NCI-H524 treated with DMSO at 0.1 percent for 48 hours (cell line): ENCODE measurements around the gene TATDN2.
"Not testable (repeated sequence)": the region's sequence is repeated elsewhere in the genome, so short reads cannot be mapped to it uniquely, and the experiment has no call there.

ENCODE experiments used
- DNase-seq: peaks from one replicate; lab custom pipeline; 2025; lab: John Stamatoyannopoulos, UW

TATDN2 gene

DNA sequence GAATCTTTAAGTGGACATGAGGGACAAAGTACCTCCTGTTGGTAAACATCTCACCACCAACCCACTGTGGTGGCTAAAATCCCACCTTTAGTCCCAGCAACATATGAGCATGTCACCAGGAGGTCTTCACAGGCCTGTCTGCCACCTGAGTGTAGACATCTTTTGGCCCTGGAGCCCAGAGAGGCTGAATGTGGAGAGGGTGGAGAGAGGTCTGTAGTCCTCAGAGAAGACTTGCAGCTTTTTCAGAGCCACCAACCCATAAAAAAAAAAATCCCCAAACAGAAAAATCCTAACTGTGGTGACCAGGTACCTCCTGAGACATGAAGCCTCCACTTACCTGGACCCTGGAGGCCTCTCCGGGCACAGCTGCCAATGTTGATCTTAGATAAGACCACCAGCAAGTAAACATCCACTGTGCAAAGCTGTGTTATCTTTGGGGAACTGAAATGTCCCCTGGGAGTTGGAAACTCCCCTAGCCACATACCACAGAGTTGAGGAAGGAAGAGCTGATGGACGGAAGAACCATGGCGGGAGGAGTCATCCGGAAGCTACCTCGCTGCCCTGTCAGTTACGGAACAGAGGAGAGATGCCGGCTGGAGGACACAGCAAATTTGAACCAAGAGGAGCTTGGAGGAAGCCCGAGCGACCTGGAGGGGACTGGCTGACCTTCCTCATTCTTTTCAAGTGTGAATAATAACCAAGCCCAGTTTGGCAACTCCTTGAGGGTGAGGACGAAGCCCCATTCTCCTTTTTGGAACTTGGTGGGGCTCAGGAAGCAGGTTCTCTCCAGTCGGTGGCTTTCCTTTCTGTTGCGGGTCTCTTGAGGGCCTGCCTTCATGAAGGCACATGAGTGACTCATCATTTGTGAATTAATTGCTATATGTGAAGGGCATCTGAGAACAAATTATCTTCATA, 44.5 kb downstream of the TATDN2 start, which contains the start of gene GHRL:
Gene GHRL (minus strand): TSS at position 443 of the 915 bp plus-strand sequence. CDS start 2,767 bp downstream, outside the sequence.
- no peak for DNase-seq

DNA sequence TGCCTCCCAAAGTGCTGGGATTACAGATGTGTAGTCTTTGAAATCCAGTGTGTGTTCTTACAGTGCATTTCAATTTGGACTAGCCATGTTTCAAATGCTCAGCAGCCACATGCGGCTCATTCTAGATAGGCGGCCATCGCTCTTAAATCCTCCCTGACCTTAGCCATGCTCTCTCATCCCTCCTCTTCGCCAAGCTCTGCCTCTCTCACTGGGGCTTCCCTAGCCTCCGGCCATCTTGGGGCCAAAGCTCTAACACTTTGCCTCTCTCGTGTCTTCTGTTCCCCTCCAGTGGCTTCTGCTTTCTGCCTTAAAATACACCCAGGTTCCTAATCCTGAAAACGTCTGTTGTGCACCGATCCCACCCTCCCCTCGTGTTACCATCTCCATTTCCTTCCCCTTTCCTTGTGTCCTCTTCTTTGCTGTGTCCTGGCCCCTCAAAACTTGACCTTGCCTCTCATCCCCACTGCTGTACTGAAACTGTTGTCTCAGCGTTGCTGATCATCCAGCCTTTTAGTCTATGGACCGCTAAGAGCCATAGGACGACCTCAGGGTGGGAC, 45.8 kb downstream of the TATDN2 start:
- DNase-seq = no peak

DNA sequence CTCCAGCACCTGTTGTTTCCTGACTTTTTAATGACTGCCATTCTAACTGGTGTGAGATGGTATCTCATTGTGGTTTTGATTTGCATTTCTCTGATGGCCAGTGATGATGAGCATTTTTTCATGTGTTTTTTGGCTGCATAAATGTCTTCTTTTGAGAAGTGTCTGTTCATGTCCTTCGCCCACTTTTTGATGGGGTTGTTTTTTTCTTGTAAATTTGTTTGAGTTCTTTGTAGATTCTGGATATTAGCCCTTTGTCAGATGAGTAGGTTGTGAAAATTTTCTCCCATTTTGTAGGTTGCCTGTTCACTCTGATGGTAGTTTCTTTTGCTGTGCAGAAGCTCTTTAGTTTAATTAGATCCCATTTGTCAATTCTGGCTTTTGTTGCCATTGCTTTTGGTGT, 49.8 kb downstream of the TATDN2 start:
- DNase-seq = not testable (repeated sequence)

DNA sequence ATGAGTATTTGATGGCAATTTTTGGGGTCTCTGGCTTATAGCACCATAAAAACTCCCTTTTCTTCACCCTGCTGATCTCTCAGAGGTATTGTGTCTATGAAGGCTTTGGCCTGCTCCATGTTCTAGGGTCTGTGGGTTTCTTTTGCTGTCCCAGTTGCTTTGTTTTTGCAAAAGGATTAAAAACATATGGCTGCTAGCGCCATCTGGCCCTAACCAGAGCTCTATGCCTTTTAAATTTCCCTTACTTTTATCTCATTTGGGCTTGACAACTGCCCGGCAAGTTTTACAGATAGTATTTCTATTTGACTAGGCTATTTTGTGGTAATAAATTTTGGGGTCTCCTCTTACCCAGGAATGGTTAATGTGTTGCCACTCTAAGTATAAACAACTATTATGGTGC, 50.9 kb downstream of the TATDN2 start:
- peak; percentile 23 for DNase-seq

DNA sequence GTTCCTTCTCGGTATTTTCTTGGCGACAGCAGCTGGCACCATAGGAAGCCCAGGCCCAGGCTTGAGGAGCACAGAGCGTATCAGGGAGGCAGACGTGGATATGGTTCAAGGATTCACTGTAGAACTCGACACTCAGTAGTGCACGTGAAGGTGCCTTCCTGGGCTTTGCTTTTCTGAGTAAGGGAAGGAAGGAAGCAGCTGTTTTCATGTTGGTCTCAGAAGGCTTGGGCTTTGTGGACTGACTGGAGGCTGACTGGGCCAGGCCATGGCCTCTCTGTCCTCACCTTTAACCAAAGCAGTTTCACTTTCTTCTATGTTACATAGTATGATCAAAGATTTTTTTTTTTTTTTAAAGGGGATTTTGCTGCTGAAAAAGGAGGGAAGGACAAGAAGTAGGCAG, 51.4 kb downstream of the TATDN2 start:
- DNase-seq = no peak

DNA sequence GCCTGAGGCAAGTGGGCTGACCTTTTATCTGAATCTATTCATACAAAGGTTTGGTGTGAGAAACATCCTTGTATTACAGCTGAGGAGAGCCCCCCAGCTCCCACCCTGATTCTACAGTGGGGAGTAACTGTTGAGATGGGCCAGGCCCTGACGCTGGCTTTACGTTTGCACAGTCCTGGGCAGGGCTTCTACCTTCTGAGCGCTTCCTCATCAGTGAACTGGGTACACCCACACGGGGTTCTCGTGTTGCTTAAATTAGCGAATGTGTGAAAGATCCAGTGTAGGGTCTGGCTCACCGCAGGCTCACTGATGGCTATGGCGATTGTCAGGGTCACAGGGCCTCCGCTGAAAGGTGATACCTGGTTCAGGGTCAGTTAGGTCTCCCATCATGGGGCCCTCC, 51.8 kb downstream of the TATDN2 start:
- no peak for DNase-seq

DNA sequence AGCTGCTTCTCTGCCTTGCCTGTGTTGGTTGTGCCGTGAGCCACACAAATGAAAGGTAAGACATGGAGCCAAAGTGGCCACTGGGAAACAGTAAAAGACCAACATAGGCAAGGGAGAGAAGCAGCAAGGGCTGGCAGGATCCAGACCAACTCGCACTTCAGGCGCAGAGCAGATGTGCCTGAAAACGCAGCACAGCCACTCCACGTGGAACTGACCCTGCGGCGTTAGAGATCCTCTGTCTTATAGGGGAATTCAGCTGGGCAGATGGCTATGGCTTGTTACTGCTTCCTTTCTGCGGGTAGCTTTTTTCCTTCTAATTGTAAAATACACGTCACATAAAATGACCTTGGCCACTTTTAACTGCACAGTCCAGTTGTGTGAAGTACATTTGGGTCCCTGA, 54.8 kb downstream of the TATDN2 start:
- no peak for DNase-seq

DNA sequence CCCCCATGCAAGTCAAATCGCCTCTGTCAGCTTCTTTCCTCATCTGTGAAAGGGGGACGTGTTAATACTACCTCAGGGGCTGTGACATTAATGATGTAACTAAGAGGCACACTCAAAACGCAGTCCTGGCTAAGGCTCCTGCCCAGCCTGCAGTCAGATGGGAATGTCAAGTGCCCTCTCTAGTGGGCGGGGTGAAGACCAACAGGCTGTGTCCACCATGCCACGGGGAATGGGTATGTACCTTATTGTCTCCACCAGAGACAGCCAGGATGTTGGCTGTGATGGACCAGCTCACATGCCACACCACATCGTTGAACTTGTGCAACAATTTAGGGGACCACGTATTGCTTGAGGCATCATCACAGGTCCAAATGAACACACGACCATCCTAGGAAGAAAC, 55.5 kb downstream of the TATDN2 start:
- DNase-seq = no peak

DNA sequence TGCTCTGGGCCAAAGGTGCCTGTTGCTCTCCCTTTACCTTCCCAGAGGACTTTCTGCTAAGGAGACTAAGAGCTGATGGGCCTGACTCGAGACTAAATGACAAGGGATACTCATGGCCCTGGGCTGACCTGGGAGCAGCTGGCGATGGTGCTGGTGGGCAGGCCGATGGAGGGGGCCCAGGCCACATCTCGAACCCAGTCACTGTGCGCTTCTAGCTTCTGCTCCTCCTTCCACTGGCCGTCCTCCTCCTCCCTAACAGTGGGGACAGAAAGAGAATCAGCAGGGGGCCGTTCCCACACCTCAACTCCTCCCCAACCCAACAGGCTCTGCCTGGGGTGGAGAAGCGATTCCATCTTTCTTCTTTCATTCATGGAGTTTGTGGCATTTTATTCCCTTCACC, 56.6 kb downstream of the TATDN2 start:
- no peak for DNase-seq

DNA sequence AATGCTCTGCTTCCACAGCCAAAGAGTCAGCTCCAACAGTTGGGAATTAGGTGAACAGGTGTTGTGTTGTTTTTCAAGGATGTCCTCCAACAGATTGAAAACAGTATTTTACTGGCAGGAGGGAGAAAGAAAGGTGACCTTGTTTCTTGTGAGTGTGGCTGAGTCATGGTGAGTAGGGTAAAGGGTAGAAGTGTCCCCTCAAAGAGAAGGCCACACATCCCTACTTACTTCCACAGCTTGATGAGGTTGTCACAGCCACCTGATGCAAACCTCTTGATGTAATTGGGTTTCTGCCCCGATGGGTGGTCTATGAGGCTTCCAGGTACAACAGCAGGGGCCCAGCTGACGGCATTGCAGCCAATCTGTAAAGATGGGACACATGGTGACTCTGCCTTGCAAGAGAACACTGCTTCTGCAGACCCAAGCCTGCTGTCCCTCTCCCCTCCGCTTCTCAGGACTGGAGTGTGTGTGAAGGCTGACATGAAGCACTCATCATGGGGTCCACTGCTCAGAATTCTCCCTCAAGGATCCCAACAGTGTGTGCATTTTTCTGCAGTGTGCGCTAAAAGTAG, 57.2 kb downstream of the TATDN2 start:
- peak; percentile 21 for DNase-seq

DNA sequence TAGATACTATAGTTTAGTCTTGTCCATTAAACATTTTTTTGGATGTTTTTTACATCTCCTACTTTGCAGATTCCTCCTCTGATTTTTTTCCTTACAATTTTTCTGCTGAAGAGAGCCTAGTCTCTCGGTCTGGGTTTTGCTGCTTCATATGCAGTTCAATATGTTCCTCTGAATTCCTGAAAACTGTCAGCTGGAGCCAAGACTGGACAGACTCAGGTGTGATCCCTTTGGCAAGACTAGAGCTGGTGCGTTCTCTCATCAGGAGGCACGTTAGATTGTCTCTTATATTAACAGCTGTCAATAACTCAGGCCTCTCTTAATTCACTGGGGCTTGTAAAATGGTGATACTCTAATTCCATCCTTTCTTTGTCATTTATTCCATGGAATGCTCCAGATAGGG, 57.9 kb downstream of the TATDN2 start:
- DNase-seq = no peak

DNA sequence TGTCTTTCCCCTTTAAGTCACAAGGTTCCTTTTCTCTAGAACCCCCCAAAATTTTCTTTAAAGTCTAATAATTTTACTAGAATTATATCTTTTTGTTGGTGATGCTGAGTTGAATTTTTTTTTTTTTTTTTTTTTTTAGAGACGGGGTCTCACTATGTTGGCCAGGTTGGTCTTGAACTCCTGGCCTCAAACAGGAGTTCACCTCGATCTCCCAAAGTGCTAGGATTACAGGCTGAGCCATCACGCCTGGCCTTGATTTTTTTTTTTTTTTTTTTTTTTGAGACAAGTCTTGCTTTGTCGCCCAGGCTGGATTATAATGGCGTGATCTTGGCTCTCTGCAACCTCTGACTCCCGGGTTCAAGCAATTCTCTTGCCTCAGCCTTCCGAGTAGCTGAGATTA, 60.4 kb downstream of the TATDN2 start:
- no peak for DNase-seq

DNA sequence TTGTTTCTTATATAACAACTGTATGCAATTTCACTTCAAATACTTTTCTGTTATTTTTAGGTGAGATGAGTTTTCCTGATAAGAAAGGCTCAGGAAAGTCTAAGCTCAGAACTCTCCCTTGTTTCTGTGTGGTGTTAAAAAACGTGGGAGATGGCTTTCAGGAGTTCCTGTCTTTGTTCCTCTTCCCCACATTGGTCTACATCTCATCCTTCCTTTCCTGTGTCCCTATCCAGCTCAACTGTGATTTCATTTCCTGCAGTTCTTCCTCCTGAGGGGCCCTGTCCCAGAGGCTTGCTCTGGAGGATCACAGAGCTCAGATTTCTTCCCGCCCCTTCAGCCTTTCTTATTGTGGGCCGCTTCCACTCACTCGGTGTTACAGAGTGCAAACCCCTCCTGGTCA, 61.5 kb downstream of the TATDN2 start:
- DNase-seq = no peak

DNA sequence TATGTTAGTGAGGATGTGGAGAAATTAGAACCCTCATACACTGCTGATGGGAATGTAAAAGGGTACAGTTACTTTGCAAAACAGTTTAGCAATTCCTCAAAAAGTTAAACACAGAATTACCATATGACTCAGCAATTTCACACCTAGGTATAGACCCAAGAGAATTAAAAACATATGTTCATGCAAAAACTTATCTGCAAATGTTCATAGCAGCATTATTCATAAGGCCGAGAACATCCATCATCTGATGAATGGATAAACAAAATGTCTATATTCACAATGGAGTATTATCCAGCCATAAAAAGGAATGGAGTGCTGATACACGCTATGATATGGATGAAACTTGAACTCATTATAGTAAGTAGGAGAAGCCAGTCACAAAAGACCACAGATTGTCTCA, 62.3 kb downstream of the TATDN2 start:
- DNase-seq = no peak

DNA sequence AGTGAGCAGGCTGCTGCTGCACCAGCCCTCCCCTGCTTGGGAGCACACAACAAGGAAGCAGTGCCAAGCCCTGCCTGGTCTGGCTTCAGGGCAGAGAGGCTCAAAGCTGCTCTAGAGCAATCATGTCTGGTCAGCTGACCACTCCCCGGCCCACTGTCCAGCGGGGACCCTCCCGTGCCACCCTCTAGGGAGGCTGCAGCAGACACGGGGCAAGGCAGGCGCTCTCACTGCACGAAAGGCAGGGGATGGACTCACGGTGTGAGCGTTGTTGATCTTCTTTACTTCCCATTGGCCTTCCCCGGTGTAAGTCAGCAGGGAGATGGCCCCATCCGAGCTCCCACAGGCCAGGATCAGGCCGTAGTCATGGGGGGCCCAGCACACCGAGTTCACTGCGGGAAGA, 63.5 kb downstream of the TATDN2 start:
- no peak for DNase-seq

DNA sequence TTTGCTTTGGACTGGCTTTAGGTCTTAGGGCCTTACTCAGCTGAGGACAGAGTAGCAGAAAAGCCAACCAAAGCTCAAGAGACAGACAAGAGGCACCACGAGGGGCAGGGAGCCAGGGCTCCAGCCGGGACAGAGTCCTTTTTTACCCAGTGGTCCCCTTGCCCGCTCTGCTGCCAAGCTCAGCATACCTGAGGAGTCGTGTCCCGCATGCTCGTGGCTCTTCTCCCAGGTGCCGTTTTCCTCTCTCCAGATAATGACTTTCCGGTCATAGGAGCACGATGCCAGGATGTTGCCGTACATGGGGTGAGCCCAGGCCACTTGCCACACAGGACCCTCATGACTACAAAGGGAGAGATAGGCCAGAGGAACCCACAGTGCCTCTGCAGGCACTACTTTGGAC, 64.1 kb downstream of the TATDN2 start:
- DNase-seq = no peak

DNA sequence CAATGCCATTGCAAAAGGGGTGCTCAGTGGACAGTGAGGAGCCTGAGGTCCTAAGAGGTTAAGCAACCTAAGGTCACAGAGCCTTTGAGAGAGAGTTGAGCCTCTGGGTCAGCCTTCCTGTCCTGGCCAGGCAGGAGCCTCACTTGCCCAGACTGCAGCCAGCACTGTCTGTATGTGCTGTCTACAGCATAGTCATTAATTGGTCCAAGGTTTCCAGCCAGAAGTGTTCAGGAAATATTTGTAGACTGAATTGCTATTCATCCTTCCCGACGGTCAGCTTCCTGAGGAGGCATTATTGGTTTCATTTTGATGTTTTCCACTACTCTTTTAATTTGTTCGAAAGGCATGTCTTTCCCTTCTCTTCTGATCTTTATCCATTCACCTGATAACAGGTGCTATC, 64.6 kb downstream of the TATDN2 start:
- DNase-seq = no peak

DNA sequence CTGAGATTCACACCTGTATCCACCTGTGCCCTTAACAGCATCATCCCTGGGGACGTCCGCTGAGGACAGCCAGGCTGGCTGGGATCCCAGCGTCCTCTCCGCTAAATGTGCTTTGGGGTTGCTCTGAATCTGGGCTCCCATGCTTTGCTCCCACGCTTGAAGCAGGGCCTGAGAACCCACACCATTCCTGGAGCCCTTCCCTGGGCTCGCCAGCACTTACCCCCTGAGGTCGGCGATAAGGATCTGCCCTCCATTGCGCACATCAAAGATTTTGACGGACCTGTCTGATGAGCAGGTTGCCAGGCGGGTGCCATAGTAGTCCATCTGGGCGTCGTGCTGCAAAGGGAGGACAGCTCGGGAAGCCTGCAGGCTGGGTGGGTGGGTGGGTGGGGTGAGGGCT, 66.8 kb downstream of the TATDN2 start:
- no peak for DNase-seq

DNA sequence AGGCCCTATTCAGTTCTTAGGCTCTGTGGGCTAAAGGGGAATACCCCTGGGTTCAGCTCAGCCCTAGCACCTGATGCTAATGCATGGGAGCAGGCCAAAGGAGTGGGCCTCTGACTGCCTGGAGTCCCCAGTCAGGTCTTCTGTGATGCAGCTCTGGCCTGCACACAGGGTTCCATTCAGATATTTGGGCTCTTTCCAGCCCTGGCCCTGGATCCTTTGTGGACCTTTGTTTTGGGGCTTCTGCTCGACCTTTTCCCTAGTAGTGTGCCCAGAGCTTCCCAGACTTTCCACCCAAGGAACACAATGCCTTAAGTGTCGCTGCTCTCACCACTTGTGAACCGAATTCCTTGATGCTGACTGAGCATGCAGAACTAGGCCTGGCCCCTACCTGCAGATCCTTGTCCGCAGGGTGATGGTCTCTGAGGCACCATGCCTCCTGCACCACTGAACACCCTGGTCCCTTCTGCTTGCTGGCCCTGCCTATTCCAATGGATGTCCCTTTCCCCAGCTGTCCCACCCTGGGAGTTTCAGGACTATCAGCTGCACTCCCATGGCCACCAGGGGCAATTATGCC, 67.6 kb downstream of the TATDN2 start:
- DNase-seq = no peak

DNA sequence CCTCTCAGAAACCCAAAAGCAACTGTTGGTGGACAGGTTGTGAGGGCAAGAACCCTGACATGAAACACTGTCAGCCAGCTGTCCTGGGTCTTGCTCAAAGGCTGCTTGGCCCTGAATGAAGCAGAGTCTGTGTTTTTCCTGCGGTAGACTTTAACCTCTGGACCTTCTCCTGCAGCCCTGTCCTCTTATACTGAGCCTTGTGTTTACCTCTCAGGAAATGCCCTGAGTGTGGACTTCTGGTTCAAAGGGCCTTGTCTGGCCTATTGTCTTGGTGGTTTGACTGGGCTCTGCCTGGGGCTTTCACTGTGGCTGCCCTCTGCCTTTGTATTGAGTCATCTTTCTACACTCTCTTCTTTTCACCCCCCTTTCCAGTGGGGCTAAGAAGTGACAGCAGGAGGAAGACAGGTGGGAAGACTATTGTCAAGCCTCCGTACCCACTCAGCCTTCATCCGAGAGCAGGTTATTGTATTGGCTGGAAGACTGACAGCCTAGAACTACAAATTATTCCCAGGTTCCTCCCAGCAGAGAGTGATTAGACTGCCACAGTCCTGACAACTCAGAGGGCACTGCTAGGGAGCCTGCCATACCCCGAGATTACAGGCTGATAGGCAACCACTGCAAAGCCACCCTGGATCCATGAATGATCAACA, 69.2 kb downstream of the TATDN2 start:
- DNase-seq = no peak

DNA sequence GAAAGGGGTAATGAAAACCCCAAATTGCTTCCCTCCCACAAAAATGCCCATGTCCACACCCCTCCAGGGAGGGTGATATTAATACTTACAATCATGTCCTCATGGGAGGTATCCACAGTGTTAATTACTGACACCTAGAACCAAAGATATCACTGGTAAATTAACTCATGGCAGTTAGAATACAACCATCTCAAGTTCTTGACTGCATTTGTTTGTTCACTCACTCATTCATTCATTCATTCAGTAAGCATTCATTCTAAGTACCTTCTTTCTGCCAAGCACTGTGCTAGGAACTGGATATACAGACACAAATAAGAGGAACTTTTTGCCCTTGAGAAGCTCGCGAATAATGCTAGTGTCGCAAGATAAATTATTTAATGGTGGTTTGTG, 69.7 kb downstream of the TATDN2 start:
- no peak for DNase-seq

DNA sequence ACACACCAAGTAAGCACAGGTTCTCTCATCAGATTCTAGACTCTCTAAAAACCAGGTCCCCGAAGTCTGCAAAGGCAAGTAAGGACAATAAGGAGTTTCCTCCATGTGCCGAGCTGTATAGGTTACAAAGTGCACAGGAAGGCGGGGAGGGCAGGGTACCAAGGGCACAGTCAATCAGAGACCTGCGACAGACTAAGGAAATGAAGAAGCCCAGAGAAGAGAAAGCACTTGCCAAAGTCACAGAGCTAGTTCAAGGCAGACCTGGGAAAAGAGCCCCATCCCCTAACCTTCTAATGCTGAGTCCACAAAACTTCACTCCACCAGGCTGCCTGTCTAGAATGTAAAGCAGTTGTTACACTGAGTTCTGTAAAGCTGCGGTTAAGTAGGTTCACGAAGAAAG, 71.0 kb downstream of the TATDN2 start:
- no peak for DNase-seq

DNA sequence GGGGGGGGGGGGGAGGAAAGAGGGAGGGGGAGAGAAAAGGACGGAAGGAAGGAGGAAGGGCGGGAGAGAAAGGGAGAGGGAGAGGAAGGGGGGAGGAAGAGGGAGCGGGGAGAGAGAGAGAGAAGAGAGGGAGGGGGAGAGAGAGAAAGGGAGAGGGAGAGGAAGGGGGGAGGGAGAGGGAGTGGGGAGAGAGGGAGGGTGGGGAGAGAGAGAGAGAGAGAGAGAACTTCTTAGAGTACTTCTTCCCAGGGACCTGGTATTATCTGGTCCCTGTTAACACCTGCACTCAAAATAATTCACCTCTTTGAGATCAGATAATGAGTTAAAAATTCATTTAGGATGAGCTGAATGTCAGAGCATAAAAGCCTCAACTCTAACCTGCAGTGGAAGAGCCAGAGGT, 71.5 kb downstream of the TATDN2 start:
- no peak for DNase-seq
